Right forelimb (tissue), 1 donor: ENCODE measurements around the gene R3HCC1L.

Experiments used
- DNase-seq: peaks from one replicate; pipeline ENCODE4 v3.0.0-alpha.2; 2018

The R3HCC1L gene

GRCh38 chr10:98238391-98238790 is 103.9 kb downstream of the R3HCC1L start:
- DNase-seq, result no peak

DNA sequence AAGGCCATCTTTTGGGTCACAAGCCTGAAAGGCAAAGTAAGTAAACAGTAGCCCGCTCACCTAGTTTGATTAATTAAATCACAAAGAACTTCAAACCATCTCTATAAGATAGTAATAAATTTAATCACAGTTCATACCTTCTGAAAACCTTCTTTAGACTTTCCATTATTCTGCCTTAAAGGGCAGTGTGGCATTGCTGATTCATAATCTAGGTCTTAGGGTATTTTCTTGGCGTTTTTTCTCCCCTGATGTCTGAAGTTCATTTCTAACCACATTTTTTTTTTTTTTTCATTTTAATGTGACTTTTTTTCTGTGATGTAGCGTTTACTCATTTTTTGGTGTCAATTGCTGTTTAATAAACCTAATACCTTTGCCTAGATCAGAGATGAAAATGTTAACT is 106.1 kb downstream of the R3HCC1L start:
- no peak for DNase-seq

DNA sequence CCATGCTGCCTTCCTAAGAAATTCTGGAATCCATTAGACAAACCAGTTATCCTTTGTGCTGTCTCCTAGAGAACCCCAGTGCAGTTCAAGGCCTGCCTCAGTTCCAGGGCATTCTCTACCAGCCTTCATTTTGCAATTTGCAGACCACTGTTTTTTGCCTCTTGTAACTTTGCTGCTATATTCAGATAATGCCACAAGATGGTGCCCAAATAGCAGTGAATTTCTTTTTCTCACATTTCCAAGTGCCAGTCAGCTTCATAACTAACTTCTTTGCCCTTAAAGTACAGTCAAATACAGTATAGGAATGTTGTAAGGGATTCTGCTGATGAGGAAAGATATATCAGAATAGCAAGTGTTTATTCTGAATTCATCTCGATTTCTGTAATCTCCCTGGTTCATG is 108.4 kb downstream of the R3HCC1L start:
- no peak for DNase-seq

DNA sequence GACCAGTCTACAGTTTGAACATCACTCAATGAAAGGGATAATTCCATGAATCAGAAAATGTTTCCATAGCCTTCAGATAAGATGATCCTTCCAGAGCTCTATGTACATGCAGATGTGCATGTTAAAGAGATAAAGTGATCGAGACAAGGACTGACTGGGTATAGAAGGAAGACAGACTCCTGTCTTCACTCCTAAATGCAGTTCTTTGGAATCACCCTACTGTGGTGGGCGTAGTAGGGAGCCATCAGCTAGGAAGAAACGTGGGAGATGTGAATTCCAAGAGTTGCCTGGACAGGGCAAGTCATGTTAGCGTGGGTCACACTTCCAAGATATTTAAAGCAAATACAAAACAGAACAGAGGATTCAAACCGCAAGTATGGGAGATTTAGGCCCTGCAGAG is 109.7 kb downstream of the R3HCC1L start:
- no peak for DNase-seq

GRCh38 chr10:98244586-98244985 is 110.1 kb downstream of the R3HCC1L start:
- DNase-seq, result peak; percentile 30

DNA sequence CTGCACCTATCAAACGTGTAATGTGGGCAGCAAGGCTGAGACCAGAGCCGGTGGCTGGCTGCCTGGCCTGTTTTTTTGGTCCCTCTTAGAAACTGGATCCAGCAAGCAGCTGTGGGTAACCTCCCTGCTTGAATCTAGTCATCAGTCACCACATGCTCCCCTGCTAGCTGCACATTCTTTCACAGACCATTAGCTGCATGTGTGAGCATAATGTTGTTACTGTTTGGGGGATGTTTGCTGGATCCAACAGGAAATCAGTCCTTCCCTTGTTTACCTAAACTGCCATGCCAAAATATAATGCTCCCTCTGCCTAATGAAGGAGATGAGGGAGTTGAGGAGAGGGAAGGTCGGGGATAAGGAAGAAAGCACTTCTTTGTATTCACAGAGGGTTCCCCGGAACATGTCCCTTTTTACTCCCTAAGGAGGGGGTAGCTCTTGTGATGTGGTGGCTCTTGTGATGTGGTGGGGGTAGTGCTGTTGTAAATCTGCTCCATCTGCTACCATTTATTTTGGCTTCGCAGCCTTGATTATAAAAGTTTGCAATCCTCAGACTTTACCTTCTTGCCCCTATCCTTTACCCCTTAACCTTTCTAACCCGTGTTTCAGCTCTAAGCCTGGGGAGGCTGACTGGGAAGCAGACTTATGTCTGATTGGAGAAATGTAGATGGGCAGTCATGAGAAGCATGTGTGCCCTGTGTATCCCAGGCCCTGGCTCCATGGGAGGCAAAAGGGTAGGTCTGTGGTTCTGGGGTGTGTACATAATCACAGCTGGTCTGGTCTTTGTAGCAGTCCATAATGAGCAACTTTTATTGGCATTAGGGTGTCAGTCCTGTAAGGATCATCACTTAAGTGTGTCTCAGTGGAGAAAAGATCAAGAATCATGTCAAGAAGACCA is 112.7 kb downstream of the R3HCC1L start:
- peak; percentile 57 for DNase-seq

DNA sequence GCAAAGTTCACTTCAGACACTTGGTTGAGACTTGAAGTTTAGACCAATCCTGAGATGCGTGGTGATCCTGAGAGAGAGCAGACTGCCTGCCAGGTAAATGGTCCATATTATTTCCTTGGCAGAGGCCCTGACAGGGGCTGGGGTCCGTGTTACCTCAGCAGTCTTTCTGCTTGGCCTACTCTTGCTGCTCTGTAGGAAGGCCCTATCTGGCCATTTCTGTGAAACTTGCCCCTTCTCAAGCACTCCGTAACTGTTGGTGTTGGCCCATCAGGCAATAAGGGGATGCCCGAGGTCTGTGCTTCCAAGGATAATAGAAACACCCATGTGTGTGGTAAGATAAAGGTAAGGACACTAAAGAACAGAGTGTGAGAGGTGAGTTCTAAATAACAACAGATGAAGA is 113.6 kb downstream of the R3HCC1L start:
- no peak for DNase-seq

- DNase-seq, result peak; percentile 32
Observed at GRCh38 chr10:98249134-98249533, 114.7 kb downstream of the R3HCC1L start.

DNA sequence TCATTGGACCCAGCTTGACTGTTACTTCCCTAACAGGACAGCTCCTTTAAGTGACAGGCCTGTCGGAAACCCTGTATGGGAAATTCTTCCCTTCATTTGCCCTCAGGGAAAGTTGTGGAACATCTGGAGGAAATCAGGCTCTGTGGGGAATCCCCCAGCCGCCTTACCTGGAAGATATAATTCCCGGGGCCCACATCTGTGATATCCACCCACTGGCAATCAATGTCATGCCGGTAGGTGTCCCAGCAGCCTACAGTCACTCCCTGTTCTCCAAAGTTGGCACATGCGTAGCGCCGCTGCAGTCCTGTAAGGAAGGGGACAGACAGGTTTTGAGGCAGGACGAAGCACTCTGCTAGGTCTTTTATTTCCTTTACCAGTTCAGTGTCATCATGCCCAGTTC is 116.9 kb downstream of the R3HCC1L start:
- DNase-seq, result peak; percentile 35

- peak; percentile 45 for DNase-seq
Observed at GRCh38 chr10:98252464-98252863, 118.0 kb downstream of the R3HCC1L start.

- peak; percentile 26 for DNase-seq
Observed at GRCh38 chr10:98253499-98253898, 119.0 kb downstream of the R3HCC1L start.

- DNase-seq, result peak; percentile 40
Observed at GRCh38 chr10:98254234-98254974, 119.9 kb downstream of the R3HCC1L start.

DNA sequence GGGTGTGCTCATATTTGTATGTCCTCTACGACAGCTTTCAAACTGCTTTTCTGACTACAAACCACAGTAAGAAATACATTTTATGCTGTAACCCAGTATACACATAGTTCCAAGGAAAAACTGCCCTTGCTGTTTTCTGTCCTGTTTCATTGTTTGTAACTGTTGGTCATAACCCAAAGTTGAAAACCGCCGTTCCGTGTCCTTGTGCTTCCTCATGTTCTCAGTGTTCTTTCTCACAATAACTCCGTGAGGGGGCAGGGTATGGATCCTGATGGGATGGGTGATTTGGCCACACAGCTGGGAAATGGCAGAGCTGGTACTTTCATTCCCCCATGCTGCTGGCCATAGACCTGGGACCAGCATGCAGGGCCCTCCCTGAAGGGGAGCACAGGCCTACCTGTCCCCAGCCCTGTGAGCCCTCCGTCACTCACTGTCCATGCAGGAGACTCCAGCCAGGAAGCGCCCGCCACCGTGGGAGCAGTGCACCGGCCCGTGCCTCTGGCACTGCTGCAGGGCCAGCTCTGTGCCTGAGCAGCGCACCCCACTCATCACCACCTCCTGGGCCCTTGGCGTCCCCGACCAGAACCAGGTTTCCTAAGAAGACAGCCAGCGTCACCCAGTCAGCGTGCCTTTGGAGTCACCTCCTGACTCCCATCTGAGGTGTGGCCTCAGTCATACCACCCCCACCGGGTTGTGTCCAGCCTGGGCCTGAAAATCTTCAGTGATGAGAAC is 120.9 kb downstream of the R3HCC1L start:
- peak; percentile 38 for DNase-seq

- DNase-seq, result no peak
Observed at GRCh38 chr10:98256692-98257091, 122.2 kb downstream of the R3HCC1L start.

DNA sequence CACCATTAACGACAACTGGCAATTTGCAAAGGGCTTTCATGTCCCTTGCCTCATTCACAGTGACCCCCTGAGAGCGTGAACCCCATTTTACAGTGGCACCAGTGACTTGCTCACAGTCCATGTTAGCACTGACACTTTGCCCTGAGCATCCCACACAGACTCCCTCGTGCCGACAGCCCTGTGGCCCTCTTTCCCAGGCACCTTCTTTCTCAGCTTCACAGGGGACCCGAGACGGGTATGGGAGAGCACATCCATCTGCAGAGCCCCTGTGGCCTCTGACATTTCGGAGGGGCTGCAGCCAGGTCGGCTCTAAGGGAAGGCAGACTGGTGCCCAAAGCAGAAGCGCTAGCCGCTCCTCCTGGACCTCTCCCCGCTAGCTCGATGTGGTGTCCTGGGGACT is 122.7 kb downstream of the R3HCC1L start:
- DNase-seq, result peak; percentile 26

DNA sequence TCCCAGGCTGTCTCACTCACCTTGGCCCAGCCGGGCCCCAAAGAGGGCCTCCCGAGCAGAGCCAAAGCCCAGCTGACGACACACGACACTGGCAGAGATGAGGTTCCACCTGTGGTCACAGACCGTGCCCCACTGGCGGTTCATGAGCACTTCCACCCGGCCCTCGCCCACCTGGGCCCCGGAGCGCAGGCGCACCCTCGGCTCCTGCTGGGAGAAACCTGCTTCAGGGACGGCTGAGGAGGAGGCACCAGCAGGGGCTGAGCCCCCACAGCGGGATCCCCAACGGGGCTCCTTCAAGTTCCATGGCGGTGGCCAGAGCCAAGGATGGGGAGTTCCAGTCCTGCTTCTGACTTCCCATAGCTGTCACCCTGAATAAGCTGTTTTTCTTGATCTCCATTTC is 123.5 kb downstream of the R3HCC1L start:
- peak; percentile 42 for DNase-seq

- DNase-seq, result peak; percentile 38
Observed at GRCh38 chr10:98258683-98259454, 124.4 kb downstream of the R3HCC1L start.

DNA sequence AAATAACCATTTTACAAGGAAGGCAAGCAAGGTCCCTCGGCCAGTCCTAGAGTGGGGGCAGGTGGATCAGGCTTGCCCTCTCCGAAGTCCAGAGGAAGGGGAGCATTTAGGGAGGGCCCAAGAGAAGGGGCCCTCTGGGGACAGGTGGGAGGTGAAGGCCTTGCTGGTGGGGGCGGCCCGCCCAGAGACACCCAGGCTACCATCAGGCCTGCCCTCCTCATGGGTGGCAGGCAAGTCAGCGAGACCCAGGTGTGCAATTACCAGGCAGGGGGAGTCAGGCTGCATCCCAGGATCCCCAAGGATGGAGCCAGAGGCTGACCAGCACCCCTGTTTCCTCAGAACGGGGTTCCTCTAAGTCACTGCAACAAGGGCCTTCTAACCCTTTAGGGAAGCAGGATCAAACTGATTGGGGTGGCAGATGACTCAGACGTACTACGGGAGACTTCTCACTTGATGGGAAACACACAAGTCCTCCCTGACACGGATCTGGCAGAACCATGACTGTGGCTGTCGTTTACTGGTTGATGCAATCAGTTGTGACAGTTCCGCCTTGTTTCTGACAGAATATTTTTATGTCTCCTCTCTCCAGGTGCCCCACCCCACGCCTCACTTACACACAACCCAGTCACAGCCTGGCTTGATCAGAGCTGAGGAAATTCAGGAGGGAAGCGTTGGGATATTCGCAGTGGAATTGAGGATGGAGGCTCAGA is 125.3 kb downstream of the R3HCC1L start:
- no peak for DNase-seq

DNA sequence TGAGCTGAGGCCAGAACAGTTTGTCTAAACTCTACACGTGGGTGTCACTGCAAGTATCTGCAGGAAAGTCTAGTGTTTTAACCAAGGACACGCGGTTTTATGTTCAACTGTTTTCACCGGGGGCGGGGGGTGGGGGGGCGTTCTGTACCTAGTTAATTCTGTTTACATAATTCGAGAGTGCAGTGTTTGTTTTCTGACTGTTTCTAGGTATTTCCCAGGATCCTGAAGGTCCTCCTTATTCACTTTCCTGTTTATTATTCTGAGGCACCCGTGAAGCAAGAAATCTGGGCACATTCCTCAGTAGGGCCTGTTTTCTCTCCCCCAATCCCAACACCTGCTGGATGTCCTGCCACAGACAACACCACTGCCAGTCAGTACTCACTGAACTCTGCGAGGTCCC is 125.9 kb downstream of the R3HCC1L start:
- no peak for DNase-seq

GRCh38 chr10:98260752-98261151 is 126.3 kb downstream of the R3HCC1L start:
- no peak for DNase-seq

DNA sequence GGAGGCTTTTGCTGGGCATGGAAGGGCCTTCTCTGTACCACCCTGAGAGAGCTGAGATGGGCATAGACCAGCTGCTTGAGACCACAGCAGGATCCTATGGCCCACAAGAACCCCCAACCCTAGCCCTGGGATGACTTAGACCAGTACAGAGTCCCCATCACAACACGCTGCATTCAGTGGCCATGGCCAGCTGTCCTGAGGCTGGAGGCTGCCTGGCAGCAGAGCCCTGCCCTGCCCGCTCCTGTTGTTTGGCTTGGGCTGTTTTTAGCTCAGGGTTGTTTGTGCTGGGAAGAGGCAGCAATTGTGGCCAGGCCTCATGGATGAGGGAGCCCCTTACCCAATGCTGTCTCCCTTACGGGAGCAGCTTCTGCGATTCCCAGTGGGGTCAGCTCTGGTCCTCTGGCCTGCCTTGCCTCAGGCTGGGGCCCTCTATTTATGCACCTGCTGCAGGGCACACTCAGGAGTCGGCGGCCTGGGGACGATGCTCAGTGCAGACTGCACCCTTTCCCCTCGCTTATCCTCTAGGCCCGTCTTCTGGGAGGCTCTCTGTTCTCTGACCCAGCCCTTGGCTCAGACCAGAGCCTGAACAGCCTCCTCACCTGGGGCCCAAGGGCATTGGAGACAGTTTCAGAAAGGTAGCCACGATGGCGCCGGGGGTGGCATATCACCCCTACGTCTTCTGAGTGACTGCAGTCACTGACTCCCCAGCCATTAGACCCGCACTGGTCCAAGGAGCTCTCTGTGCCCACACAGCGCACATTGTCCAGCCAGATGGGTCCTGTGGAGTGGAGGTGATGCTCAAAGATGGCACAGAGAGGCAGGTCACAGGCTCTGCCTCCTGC is 127.2 kb downstream of the R3HCC1L start:
- DNase-seq, result no peak
